ENCODE data around the gene SERGEF. TPM values are rescaled to one million over a fixed set of nuclear protein-coding genes. Genes with fewer than 3 reads are reported as not detected.

Gene SERGEF
- total RNA-seq, 1 donor from 2014 or later: 17.6 TPM

- Histone ChIP-seq H3K27me3 (ENCODE audit: insufficient read depth, low read length) (peaks cover 17% of the 10 kb centered on the region), H3K36me3 (ENCODE audit: insufficient read depth, low read length) (no peaks in the 10 kb centered on the region), H3K9ac (ENCODE audit: low read length) (no peak overlapping the region), H2AFZ (ENCODE audit: low read depth, low read length) (no peak overlapping the region), H3K4me2 (ENCODE audit: low read length) (no peak overlapping the region), H3K27ac (ENCODE audit: low read depth, low read length) (no peak overlapping the region), H3K4me3 (ENCODE audit: insufficient read depth, low read depth, low read length) (no peak overlapping the region), H3K9me3 (ENCODE audit: insufficient read depth, low read depth, low read length) (no peaks in the 10 kb centered on the region), H4K20me1 (ENCODE audit: insufficient read depth, low read length) (peaks cover 6% of the 10 kb centered on the region), H3K4me1 (ENCODE audit: insufficient read depth, low read length) (peaks cover 11% of the 10 kb centered on the region), H3K79me2 (ENCODE audit: insufficient read depth, low read length) (no peaks in the 10 kb centered on the region)
- Mint-ChIP-seq H3K27ac (ENCODE audit: unreplicated experiment) (no peak overlapping the region), H3K4me3 (ENCODE audit: unreplicated experiment) (no peak overlapping the region), H3K4me1 (ENCODE audit: low read depth, unreplicated experiment) (peaks cover 7% of the 10 kb centered on the region), H3K9me3 (ENCODE audit: unreplicated experiment) (no peaks in the 10 kb centered on the region), H3K27me3 (ENCODE audit: low read depth, unreplicated experiment) (peaks cover 36% of the 10 kb centered on the region), H3K36me3 (ENCODE audit: low read depth, unreplicated experiment) (no peaks in the 10 kb centered on the region)
- FAIRE-seq: no peak
- TF ChIP-seq CTCF (IDR thresholded peaks at IDR 0.05; ENCODE audit: insufficient read depth, low read depth, low read length) (no peak), EZH2 (IDR thresholded peaks at IDR 0.05; ENCODE audit: insufficient read depth, low read length) (no peak)
- no peak for DNase-seq (ENCODE audit: low read depth)
Observed at GRCh38 chr11:17741487-17741886, 271.4 kb downstream of the SERGEF start.

- H3K27ac Mint-ChIP-seq (ENCODE audit: unreplicated experiment): no peak overlapping the region
Observed at GRCh38 chr11:17740649-17741235, 272.1 kb downstream of the SERGEF start.

More at GRCh38 chr11:17740649-17741235, 272.1 kb downstream of the SERGEF start:
- TF ChIP-seq CTCF (IDR thresholded peaks at IDR 0.05; ENCODE audit: insufficient read depth, low read depth, low read length) (no peak), EZH2 (IDR thresholded peaks at IDR 0.05; ENCODE audit: insufficient read depth, low read length) (no peak)
- H4K20me1 ChIP-seq (ENCODE audit: insufficient read depth, low read length): peaks cover 6% of the 10 kb centered on the region
- no peak overlapping the region for H3K9ac ChIP-seq (ENCODE audit: low read length)
- H3K36me3 ChIP-seq (ENCODE audit: insufficient read depth, low read length): no peaks in the 10 kb centered on the region
- H3K4me2 ChIP-seq (ENCODE audit: low read length): no peak overlapping the region
- no peak overlapping the region for H3K4me3 Mint-ChIP-seq (ENCODE audit: unreplicated experiment)
- no peak for FAIRE-seq
- peaks cover 22% of the 10 kb centered on the region for H3K27me3 ChIP-seq (ENCODE audit: insufficient read depth, low read length)
- H3K27me3 Mint-ChIP-seq (ENCODE audit: low read depth, unreplicated experiment): peaks cover 32% of the 10 kb centered on the region
- peaks cover 7% of the 10 kb centered on the region for H3K4me1 Mint-ChIP-seq (ENCODE audit: low read depth, unreplicated experiment)
- no peak overlapping the region for H2AFZ ChIP-seq (ENCODE audit: low read depth, low read length)
- H3K36me3 Mint-ChIP-seq (ENCODE audit: low read depth, unreplicated experiment): no peaks in the 10 kb centered on the region
- peaks cover 11% of the 10 kb centered on the region for H3K4me1 ChIP-seq (ENCODE audit: insufficient read depth, low read length)
- no peak for DNase-seq (ENCODE audit: low read depth)
- no peaks in the 10 kb centered on the region for H3K9me3 Mint-ChIP-seq (ENCODE audit: unreplicated experiment)
- no peaks in the 10 kb centered on the region for H3K9me3 ChIP-seq (ENCODE audit: insufficient read depth, low read depth, low read length)
- H3K27ac ChIP-seq (ENCODE audit: low read depth, low read length): no peak overlapping the region
- H3K79me2 ChIP-seq (ENCODE audit: insufficient read depth, low read length): no peaks in the 10 kb centered on the region
- no peak overlapping the region for H3K4me3 ChIP-seq (ENCODE audit: insufficient read depth, low read depth, low read length)

Data from astrocyte (in vitro differentiated cells and primary cell).